ENCODE measurements around the gene CABLES1. TPM values are rescaled to one million over a fixed set of nuclear protein-coding genes. Genes with fewer than 3 reads are reported as not detected.

The CABLES1 gene
- total RNA-seq, 1 experiment from 2014 or later = 29.5 TPM

DNA sequence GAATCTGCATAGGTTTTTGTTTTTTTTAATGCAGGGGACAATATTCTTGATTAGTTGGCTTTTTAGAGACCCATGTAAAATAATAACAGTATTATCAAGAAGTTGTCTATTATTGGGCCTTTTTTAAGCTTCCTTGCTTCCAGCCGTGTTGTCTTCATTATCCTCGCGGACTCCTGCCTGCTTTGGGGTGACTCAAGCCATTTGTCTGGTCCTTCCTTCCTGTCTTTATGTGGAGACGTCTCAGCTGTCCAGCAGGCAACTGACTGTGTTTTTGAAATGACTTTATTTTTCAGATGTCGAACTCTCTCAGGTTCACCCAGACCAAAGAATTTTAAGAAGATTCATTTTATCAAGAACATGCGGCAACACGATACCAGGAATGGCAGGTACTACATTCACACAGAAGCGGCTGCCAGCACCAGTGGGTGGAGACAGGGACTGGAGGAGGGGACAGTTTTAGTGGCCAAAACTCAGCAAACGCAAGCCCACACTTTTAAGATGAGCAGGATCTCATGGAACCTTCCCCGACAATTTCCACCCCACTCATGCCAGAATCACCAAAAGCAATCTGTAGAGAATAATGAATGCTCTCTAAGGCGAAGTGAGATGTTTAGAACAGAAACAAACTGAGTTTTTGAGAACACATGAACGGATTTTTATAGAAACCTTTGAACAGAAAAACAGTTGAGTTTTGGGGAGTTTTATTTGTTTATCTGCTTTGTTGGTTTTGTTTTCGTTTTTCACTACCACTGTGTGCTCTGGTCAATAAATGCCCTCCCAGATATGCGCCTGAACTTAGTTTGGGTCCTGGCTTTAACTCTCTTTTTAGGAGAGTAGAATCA lies 59.1 kb downstream of the CABLES1 start:
- CTCF ChIA-PET = no interaction called here
- Histone ChIP-seq H3K4me3 (ENCODE audit: low read depth, low read length) (no peak overlapping the region), H3K36me3 (ENCODE audit: control insufficient read depth, insufficient read depth, low read length) (peaks cover 4% of the 10 kb centered on the region), H3K4me1 (peaks cover 14% of the 10 kb centered on the region; the same call in 1 of the 2 replicates), H3K27me3 (replicated peaks; ENCODE audit: control insufficient read depth, insufficient read depth, low read length) (no peaks in the 10 kb centered on the region), H3K9me3 (no peaks in the 10 kb centered on the region)
- H3K36me3 Mint-ChIP-seq (ENCODE audit: insufficient read depth, unreplicated experiment) = peaks cover 40% of the 10 kb centered on the region
- H3K4me3 Mint-ChIP-seq (ENCODE audit: unreplicated experiment) = no peak overlapping the region
- no peaks in the 10 kb centered on the region for H3K9me3 Mint-ChIP-seq (ENCODE audit: unreplicated experiment)
- TF ChIP-seq, protein P1, sequence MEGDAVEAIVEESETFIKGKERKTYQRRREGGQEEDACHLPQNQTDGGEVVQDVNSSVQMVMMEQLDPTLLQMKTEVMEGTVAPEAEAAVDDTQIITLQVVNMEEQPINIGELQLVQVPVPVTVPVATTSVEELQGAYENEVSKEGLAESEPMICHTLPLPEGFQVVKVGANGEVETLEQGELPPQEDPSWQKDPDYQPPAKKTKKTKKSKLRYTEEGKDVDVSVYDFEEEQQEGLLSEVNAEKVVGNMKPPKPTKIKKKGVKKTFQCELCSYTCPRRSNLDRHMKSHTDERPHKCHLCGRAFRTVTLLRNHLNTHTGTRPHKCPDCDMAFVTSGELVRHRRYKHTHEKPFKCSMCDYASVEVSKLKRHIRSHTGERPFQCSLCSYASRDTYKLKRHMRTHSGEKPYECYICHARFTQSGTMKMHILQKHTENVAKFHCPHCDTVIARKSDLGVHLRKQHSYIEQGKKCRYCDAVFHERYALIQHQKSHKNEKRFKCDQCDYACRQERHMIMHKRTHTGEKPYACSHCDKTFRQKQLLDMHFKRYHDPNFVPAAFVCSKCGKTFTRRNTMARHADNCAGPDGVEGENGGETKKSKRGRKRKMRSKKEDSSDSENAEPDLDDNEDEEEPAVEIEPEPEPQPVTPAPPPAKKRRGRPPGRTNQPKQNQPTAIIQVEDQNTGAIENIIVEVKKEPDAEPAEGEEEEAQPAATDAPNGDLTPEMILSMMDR (IDR thresholded peaks at IDR 0.05; ENCODE audit: insufficient read depth in 1 of 2, low read depth in 1 of 2, low read length in 1 of 2, severe bottlenecking in 1 of 2, unreplicated experiment in 1 of 2) = no peak
- peaks cover 10% of the 10 kb centered on the region for H3K4me1 Mint-ChIP-seq (ENCODE audit: low read depth, unreplicated experiment)
- intact Hi-C loops (cut with micrococcal nuclease; ENCODE audit: unreplicated experiment) = no loop called here
- POLR2A ChIA-PET = no interaction called here
- no peak for DNase-seq
- BruUV-seq (replicated peaks) = no TSS peak
- no peaks in the 10 kb centered on the region for H3K27me3 Mint-ChIP-seq (ENCODE audit: insufficient read depth, unreplicated experiment)
- H3K27ac Mint-ChIP-seq (ENCODE audit: unreplicated experiment) = no peak overlapping the region

DNA sequence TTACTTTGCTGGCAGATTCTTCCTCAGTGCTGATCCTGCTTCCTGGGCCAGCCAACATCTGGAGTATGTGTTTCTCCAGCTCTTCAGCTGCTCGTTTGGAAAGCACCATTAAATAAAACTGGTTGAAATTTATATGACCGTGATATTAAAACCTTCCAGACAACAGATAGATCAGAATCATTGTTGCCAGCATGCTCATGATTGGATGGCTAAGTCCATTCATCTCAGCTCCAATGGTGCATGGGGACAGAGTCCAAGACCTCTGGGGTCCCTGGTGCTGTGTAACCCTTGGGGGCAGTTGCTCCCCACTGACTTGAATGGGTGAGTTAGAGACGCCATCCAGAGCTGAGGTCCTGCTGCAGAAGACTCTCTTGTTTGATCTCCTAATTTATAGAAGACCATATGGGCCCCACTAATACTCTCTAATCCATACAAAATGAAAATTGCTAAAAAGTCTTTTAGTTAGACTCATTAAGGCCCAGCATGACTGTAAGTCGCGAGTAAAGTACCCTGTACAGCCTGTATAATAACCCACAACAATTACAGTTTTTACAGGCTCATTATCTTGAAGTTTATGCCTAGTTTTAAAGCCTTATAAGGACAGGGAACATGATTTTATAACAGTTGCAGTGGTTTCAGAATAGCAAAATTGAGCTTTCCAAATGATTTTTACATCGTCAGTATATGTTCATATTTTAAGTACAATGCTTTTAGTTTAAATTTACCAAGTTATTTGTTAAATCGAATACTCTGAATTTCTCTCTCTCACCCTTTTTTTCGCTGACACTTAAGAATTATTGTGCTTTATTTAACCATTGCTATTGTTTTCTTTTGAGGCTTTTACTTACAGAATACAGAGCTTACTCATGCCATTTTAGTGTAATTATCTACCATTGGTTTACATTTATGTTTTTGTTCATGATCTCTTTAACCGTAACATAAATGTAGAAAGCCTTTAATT lies 60.0 kb downstream of the CABLES1 start:
- Mint-ChIP-seq H3K9me3 (ENCODE audit: unreplicated experiment) (no peaks in the 10 kb centered on the region), H3K36me3 (ENCODE audit: insufficient read depth, unreplicated experiment) (peaks cover 40% of the 10 kb centered on the region), H3K27me3 (ENCODE audit: insufficient read depth, unreplicated experiment) (no peaks in the 10 kb centered on the region), H3K4me1 (ENCODE audit: low read depth, unreplicated experiment) (peaks cover 17% of the 10 kb centered on the region), H3K4me3 (ENCODE audit: unreplicated experiment) (no peak overlapping the region), H3K27ac (ENCODE audit: unreplicated experiment) (peak overlapping the region; percentile 51)
- H3K4me3 ChIP-seq (ENCODE audit: low read depth, low read length) = no peak overlapping the region
- ChIA-PET POLR2A (no interaction called here), CTCF (interaction anchor here (0.6 to 1.0 kb wide), 2 partner anchors 11 to 63 kb away, joined by 3 to 4 read pairs; no protein-coding TSS in a partner anchor)
- BruUV-seq (replicated peaks) = no TSS peak
- peaks cover 4% of the 10 kb centered on the region for H3K36me3 ChIP-seq (ENCODE audit: control insufficient read depth, insufficient read depth, low read length)
- TF ChIP-seq, protein P1 (IDR thresholded peaks at IDR 0.05; ENCODE audit: insufficient read depth in 1 of 2, low read depth in 1 of 2, low read length in 1 of 2, severe bottlenecking in 1 of 2, unreplicated experiment in 1 of 2) = no peak
- H3K4me1 ChIP-seq = peaks cover 6% of the 10 kb centered on the region
- DNase-seq = no peak
- no peaks in the 10 kb centered on the region for H3K9me3 ChIP-seq
- no peaks in the 10 kb centered on the region for H3K27me3 ChIP-seq (replicated peaks; ENCODE audit: control insufficient read depth, insufficient read depth, low read length)
- intact Hi-C loops (cut with micrococcal nuclease; ENCODE audit: unreplicated experiment) = loop anchor here (5.0 kb wide), 1 partner anchor 53 kb away; no protein-coding TSS in a partner anchor
